Measurements from ENCODE around the gene FKBP7. TPM values are rescaled to one million over a fixed set of nuclear protein-coding genes. Genes with fewer than 3 reads are reported as not detected.

Gene FKBP7
- total and polyA plus RNA-seq, 2 donors from 2014 or later = 8.2 to 10.8 TPM

GRCh38 chr2:178522950-178523595 is 44.7 kb upstream of the FKBP7 start:
- Histone ChIP-seq H3K4me3 (ENCODE audit: low read length in 3 of 3) (peak overlapping the region; percentile 74 to 90 (median 80)), H3K9me3 (ENCODE audit: control insufficient read depth in 2 of 3, insufficient read depth in 1 of 3, low read length in 3 of 3) (no peaks in the 10 kb centered on the region), H3K27ac (ENCODE audit: low read depth in 2 of 2, low read length in 2 of 2) (peak overlapping the region in 1 of 2 donors; percentile 29), H3K4me1 (ENCODE audit: control insufficient read depth in 2 of 3, insufficient read depth in 2 of 3, low read depth in 1 of 3, low read length in 3 of 3) (peaks cover 0 to 4% (median 0%) of the 10 kb centered on the region in 3 donors), H3K9ac (ENCODE audit: low read length in 3 of 3) (peak overlapping the region; percentile 45 to 67 (median 57)), H3K36me3 (ENCODE audit: control insufficient read depth in 2 of 3, insufficient read depth in 3 of 3, low read length in 3 of 3) (peaks cover 0 to 4% (median 3%) of the 10 kb centered on the region in 3 donors), H3K27me3 (ENCODE audit: control insufficient read depth, insufficient read depth, low read length) (no peaks in the 10 kb centered on the region)
- intact Hi-C loops (cut with DNase I) = no loop called here
- FAIRE-seq (no peak), DNase-seq (peak; percentile 88 to 96 (median 93))
- TF ChIP-seq CTCF (IDR thresholded peaks at IDR 0.05; ENCODE audit: borderline replicate concordance, extremely low read depth, insufficient read depth) = peak; percentile 64

GRCh38 chr2:178521304-178522150 is 43.1 kb upstream of the FKBP7 start:
- Histone ChIP-seq H3K27ac (ENCODE audit: low read depth in 2 of 2, low read length in 2 of 2) (no peak overlapping the region), H3K36me3 (ENCODE audit: control insufficient read depth in 2 of 3, insufficient read depth in 3 of 3, low read length in 3 of 3) (peaks cover 0 to 4% (median 3%) of the 10 kb centered on the region in 3 donors), H3K9ac (ENCODE audit: low read length in 3 of 3) (no peak overlapping the region), H3K9me3 (ENCODE audit: control insufficient read depth in 2 of 3, insufficient read depth in 1 of 3, low read length in 3 of 3) (no peaks in the 10 kb centered on the region), H3K4me3 (ENCODE audit: low read length in 3 of 3) (no peak overlapping the region), H3K27me3 (ENCODE audit: control insufficient read depth, insufficient read depth, low read length) (no peaks in the 10 kb centered on the region), H3K4me1 (ENCODE audit: control insufficient read depth in 2 of 3, insufficient read depth in 2 of 3, low read depth in 1 of 3, low read length in 3 of 3) (peaks cover 0 to 4% (median 0%) of the 10 kb centered on the region in 3 donors)
- DNase-seq (no peak), FAIRE-seq (no peak)
- intact Hi-C loops (cut with DNase I) = no loop called here
- no peak for TF ChIP-seq CTCF (IDR thresholded peaks at IDR 0.05; ENCODE audit: borderline replicate concordance, extremely low read depth, insufficient read depth)

- intact Hi-C loops (cut with DNase I) = no loop called here
- FAIRE-seq (no peak), DNase-seq (no peak)
- no peaks in the 10 kb centered on the region for H3K27me3 ChIP-seq (ENCODE audit: control insufficient read depth, insufficient read depth, low read length)
- H3K4me3 ChIP-seq (ENCODE audit: low read length in 3 of 3) = no peak overlapping the region
- H3K27ac ChIP-seq (ENCODE audit: low read depth in 2 of 2, low read length in 2 of 2) = no peak overlapping the region
- TF ChIP-seq CTCF (IDR thresholded peaks at IDR 0.05; ENCODE audit: borderline replicate concordance, extremely low read depth, insufficient read depth) = no peak
- peaks cover 0 to 4% (median 3%) of the 10 kb centered on the region in 3 donors for H3K36me3 ChIP-seq (ENCODE audit: control insufficient read depth in 2 of 3, insufficient read depth in 3 of 3, low read length in 3 of 3)
- no peaks in the 10 kb centered on the region for H3K9me3 ChIP-seq (ENCODE audit: control insufficient read depth in 2 of 3, insufficient read depth in 1 of 3, low read length in 3 of 3)
- H3K4me1 ChIP-seq (ENCODE audit: control insufficient read depth in 2 of 3, insufficient read depth in 2 of 3, low read depth in 1 of 3, low read length in 3 of 3) = no peaks in the 10 kb centered on the region
- H3K9ac ChIP-seq (ENCODE audit: low read length in 3 of 3) = no peak overlapping the region
Observed at GRCh38 chr2:178517496-178517895, 39.1 kb upstream of the FKBP7 start.

Data from kidney (tissue), 14 donors.